Endometrium (tissue), 2 donors: ENCODE results near the gene HEATR9.

Experiments used
- FAIRE-seq: peaks from 2 replicates; lab custom pipeline; 2012; peaks lifted over from hg19 to GRCh38; lab: Jason Lieb, UNC
- donor health status: control.
- donor health status: control.

The HEATR9 gene

DNA sequence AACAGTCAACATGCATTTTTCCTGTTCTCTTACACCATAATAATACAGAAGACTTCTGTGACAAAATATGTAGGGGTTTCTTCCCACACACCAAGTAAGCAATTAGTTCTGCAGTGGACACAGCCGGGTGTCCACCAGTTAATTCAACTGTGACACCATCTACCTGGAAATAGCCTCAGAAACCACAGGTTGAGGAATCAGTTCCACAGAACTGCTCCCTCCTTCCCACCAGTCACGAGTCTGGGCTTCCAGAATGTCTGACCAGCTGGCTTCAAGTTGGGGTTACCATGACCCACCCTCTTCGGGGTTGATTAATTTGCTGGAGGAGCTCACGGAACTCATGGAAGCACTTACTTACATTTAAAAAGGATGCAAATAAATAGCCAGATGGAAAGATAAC, 25.1 kb upstream of the HEATR9 start:
- no peak for FAIRE-seq

DNA sequence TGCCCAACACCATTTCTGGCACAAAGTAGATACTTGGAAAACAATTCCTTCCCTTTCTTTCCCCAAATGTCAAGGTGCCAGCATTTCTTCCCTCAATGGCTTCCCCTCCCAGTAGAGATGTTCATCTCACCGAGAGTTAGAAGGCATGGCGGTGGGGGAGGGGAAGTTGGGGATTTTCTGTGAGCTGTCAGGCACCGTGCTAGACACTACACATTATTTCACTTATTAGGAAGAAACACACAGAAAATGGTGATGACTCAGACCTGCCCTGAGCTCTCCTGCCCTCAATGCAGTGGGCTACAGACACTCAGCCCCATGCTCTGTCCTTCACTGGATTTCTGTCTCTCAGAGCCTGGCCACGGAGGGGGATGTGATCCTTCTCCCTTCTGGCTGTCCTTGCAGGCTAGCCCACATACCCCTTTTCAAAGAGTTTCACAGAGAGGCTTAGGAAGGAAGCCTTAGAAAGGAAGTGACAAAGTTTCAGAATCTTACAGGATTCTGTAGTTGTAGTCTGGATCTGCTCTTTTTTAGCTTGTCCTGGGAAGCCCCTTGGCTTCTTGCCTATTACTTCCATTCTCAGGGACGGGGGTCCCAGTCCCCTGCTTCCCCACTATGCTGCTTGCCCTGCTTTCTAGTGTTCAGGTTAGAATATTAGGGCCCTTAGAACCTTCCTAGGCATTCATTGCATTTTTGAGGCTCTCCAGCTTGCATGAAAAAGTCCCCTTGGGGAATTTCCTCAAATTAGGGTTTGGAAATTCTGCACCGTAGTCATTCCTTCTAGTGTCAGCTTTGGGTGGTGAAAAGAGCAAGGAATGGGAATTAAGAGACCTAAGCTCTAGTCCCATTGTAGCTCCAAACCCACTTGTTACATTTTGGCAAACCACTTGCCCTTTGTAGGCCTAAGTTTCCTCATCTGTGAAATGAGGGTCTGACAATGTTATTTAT, 23.7 kb upstream of the HEATR9 start:
- FAIRE-seq: no peak

DNA sequence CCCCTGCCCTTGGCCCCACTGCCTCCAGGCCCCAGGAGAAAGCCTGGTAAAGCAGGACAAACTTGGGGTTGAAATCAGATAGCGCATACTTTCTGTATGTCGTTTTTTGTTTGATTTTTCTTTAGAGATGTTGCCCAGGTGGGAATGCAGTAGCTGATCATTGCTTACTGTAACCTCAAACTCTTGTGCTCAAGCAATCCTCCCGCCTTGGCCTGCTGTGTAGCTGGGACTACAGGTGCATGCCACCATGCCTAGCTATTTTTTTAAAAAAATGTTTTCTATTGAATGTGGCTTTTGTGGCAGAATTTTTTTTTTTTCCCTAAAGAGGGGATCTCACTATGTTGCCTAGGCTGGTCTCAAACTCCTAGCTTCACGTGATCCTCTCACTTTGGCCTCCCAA, 22.6 kb upstream of the HEATR9 start:
- FAIRE-seq: no peak

DNA sequence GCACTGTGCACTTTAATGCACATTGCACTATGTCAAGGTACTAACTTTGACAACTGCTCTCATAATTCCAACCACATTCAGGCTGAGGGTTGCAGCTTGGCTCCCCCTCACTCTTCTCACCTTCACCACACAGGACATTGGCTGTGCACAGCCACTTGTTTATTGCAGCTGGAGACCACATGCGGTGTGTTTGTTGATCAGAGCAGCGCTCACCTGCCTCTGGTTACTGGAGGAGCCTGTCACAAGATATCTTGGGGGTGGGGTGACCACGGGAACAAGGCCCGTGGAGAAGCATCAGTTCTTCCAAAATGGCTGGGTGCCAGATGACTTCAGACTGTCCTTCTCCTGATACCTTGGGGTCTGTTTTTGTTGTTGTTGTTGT, 22.1 kb upstream of the HEATR9 start:
- no peak for FAIRE-seq

DNA sequence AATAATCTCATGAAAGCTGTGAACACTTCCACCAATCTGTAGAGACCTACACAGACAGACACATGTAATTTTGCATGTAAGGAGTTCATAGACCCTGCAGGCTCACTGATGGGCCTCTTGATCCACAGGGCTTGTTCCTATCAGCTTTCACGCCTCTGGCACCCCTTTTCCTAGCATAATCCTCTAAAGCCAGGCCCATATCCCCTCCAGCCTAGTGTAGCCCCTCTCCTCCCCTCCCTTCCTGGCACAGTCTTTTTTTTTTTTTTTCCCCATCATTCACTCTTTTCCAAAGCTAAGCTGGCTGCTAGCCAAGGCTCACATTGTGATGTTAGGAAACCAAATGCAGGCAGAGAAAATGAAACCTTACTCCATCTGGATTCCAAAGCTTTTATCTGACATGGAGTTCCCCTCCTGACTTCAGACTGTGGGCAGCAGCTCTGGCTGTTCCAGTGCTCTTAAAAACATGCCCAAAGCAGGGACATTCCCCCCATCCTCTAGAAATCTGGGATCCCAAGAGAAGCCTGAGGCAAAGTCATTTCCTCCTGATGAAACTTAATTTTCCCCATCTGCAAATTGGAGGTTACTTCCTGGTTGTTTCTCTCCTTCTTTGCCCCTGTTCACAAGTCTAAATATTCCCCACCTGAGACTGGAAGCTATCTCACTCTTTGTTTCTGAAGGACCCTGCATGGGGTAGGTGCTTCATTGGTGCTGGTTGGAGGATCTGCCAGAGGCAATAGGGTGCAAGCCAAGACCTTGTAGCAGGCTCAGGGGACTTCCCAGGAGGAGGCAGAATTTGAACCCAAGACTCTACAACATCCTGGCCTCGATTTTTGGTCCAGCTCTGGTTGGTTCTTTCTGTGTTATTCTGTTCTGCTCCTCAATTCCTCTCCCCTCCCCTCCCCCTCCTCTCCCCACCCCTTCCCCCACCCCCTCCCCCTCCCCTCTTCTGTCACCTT, 21.4 kb upstream of the HEATR9 start:
- no peak for FAIRE-seq

DNA sequence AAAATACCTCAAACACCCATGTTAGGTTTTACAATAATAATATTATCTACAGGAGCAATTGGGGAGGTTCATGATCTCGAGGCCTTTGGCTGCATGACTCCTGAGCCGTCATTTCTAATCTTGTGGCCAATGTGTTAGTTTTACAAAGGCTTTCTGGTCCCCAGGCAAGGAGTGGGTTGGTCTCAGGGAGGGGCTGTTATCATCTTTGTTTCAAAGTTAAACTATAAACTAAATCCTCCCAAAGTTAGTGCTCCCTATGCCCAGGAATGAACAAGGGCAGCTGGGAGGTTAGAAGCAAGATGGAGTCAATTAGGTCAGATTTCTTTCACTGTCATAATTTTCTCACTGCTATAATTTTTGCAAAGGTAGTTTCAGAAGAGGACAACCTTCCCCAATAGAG, 20.6 kb upstream of the HEATR9 start:
- no peak for FAIRE-seq

DNA sequence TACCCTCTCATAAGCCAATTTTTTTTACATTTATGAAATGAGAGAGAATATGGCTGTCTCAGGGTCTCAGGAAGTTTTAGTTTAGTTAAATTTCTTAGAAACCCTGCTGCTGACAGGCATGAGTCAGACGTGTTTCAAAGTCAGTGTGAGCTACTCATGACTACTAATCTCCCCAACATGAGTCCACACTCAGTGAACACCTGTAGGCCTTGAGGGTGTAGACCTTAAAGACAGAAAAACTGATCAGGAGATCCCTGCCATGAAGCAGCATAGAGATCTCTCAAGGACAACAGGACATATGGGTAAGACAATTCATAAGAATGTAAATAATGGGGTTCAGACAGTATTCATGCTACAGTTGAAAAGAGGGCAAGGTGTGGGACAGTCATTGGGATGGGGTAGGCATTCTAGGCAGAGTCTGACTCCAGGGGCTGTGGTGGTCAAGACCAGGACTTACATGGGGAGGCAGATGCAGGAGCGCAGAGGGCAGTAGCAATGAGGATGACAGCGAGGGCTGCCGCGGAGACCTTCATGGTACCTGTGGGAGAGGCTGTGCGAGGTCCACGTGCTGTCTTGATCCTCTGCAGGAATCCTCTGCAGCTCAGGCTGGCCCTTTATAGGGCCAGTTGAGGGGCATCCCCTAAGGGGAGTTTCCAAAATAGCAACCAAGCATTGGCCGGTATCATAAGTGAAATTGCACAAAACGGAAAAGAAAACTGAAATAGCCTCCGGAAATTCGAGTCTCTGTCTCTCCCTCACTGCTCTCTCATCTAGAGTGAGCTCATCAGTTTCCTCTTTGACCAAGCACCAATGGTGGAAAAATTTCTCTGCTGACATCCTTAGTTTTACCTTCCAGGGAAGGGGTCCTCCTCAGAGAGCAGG, 11.3 kb upstream of the HEATR9 start, which contains the start of gene CCL5:
Gene CCL5, minus strand, starts transcription at position 588 of the 882 bp plus-strand sequence.
- FAIRE-seq: no peak

DNA sequence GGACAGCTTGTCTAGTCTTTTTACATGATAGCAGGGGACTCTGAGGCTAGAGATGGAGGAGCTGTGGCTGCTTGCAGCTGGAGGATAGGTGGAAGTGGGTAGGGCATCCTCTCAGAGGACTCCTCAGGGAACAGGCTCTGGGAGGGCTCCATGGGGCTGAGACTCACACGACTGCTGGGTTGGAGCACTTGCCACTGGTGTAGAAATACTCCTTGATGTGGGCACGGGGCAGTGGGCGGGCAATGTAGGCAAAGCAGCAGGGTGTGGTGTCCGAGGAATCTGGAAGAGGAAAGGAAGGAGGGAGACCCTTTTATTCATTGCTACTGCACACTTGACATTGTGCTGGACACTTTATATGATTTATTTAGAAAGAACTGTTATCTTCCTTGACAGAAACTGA, 9.7 kb upstream of the HEATR9 start:
- FAIRE-seq: no peak

DNA sequence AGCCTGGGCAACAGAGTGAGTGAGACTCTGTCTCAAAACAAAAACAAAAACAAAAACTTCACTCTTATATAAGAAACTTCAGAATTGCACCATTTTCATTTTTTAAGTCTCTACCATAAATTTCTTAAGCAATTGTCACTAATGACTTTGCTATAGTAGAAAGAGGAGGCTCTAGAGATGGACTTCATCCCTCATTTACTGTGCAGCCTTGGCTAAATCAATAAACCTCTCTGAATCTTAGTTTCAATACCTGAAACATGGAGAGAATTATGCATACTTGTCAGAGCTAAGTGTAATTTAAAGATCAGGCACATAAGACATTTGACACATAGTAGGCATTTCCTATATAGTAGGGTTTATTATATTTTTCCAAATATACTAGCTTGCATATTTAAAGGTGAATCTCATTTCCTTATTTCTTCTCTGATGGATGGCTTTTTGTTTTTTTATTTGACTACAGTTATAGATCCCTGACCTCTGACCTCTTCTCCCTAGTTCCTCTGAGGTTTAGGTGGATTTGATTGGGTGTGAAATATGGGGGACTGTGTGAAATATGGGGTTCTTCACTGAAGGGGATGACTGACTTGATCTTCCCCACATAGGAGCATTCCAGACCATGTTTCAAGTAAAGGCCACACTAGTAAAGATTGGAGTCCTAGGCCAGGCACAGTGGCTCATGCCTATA, 8.8 kb upstream of the HEATR9 start:
- no peak for FAIRE-seq

DNA sequence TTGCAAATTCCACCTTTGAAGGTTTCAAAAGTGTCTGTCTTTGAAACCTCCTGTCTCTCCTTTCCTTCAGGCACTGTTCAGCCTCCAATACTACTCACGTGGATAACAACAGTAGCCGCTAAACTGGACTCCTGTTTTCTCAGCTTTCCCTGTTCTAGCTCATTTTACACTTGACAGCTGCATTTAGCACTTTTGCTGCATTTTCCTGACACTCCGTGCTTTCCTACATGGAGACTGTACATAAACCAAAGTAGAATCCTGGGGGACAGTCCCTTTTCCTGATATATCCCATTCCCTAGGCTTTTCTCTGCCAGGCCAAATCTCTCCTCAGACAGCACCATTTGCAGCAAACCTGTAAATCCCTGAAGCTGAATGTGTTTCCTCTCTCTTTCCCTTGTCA, 7.8 kb upstream of the HEATR9 start:
- no peak for FAIRE-seq

DNA sequence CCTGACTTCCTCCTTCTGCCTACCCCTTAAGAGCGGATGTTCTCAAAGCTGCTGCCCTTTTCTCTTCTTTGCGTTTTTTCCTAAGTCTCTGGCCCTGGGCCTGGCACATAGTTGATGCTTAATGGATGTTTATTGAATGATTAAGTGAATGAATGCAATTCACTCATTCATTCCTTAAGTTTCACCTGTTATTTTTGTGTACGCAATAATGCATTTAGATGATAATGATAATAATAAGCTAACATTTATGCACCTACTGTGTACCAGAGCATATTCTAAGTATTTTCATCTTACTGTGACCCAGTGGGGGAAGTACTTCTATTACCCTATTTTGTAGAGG, 7.1 kb upstream of the HEATR9 start:
- FAIRE-seq: no peak

DNA sequence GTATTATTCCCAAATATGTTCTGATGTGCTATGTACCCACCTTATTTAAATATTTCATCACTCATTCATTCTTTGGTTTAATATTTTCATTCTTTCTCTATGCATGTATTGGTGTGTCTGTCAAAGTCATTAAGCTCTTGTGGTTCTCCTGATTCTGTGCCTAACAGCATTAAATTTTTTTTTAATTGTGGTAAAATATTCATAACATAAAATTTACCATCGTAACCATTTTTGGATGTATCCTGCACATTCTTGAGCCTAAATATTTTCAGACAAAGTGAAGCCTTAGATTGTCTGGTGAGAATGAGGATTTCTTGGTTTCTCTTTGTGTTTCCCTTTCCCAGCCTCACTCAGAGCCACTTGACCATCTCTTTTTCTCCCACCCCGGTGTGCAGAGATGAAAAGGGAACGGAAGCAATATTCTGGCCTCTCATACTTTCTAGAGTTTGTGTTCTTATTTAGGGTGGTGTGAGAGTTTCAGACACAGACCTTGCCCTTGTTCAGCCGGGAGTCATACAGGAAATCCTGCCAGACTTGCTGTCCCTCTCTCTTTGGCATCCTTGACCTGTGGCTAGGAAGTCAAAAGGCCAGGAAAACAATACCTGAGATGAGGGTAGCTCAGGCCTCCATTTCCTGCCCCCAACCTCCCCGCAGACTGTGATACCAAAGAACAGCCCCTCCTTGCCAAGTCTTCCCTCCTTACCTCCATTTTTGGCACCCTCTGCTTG, 6.5 kb upstream of the HEATR9 start:
- no peak for FAIRE-seq

DNA sequence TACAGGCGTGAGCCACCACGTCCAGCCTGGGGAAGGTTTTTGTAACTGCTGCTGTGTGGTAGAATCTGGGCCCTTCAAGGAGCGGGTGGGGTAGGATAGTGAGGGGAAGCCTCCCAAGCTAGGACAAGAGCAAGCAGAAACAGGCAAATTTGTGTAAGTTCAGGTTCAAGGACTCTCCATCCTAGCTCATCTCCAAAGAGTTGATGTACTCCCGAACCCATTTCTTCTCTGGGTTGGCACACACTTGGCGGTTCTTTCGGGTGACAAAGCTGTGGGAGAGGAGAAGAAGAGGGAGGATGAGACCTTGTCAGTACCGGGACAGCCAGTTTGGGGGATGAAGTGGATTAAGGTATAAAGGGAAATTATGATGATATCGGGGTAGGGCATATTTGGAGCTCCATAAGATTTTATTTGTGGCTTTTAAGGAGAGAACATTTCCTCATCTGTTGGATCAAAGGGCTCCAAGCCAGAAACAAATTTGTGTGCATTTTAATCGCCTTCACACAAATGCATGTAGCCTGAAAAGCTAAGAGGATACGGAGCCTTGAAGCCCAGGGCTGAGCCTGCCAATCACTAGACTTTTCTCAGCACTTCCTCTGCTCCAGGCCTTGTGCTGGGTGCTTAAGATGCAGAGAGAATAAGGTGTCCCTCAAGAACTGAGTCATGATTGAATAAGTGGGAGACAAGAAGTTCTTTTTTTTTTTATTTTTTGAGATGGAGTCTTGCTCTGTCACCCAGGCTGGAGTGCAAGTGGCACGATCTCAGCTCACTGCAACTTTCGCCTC, 3.7 kb upstream of the HEATR9 start:
- FAIRE-seq: no peak

DNA sequence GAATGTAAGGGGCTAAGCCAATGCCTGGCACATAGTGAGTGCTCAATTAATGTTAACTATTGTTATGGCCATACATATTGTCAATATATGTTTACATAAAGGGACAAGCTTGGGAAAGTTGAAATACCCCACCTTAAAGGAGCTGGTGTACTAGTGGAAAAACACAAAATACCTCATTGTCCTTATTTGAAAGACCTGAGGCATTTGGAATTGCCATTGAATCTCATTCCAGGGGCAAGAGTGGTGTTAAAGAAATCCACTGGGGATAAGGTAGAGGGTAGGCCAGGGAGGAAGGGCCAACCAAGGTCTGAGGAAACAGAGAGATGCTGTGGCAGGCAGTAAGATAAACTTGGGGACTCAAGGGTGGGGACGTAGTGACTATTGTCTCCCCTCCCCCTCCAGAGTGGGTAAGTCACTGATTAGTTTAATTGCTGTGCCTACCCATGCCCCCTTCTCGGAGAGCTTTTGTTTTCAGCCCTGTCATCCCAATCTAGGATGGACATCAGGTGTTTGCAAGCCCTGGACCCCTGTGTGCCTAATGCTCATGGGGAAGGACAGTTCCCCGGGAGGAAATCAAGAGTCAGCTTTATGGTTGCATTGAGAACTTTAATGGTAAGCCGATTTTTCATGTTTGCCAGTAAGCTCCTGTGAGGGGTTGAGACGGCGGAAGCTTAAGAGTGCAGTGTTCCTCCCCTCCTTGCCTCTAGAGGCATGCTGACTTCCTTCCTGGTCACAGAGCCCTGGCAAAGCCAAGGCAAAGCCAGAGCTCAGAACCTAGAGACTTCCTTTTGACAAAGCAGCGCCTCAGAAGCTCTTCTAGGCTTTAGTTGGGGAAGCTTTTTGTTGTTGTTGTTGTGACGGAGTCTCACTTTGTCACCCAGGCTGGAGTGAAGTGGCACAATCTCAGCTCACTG, 2.5 kb upstream of the HEATR9 start:
- no peak for FAIRE-seq

DNA sequence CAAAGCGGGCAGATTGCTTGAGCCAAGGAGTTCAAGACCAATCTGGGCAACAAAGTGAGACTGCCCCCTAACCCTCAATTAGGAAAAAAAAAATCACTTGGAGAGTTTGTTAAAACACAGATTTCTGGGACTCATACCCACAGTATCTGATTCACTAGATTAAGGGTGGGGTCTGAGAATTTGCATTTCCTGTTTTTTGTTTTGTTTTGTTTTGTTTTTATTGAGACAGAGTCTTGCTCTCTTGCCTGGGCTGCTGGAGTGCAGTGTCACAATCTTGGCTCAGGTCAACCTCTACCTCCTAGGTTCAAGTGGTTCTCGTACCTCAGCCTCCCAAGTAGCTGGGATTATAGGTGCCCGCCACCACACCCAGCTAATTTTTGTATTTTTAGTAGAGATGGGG, 1.1 kb downstream of the HEATR9 start:
- FAIRE-seq: no peak

DNA sequence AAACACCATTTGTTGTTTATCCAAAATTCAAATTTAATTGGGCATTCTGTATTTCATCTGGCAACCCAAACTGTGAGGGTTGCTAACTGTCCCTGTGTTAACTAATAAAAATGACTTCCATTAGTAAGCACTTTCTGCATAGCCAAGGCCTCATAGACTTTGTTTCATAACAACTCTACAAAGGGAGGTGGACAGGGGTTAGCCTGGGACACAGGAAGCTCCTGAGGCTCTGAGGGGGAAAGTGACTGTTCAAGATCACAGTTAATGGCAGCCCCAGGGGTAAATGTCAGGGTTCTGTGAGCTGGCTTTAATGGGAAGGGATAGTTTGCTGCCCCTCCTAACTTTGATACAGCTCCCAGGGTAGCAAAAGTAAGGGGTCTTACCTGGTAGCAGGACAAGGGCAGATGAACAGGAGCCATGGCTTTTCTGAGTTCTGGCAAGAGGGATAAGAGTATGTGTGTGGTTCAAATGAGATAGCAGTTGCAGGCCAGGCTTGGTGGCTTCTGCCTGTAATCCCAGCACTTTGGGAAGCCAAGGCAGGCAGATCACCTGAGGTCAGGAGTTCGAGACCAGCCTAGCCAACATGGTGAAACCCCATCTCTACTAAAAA, 2.2 kb downstream of the HEATR9 start:
- no peak for FAIRE-seq

DNA sequence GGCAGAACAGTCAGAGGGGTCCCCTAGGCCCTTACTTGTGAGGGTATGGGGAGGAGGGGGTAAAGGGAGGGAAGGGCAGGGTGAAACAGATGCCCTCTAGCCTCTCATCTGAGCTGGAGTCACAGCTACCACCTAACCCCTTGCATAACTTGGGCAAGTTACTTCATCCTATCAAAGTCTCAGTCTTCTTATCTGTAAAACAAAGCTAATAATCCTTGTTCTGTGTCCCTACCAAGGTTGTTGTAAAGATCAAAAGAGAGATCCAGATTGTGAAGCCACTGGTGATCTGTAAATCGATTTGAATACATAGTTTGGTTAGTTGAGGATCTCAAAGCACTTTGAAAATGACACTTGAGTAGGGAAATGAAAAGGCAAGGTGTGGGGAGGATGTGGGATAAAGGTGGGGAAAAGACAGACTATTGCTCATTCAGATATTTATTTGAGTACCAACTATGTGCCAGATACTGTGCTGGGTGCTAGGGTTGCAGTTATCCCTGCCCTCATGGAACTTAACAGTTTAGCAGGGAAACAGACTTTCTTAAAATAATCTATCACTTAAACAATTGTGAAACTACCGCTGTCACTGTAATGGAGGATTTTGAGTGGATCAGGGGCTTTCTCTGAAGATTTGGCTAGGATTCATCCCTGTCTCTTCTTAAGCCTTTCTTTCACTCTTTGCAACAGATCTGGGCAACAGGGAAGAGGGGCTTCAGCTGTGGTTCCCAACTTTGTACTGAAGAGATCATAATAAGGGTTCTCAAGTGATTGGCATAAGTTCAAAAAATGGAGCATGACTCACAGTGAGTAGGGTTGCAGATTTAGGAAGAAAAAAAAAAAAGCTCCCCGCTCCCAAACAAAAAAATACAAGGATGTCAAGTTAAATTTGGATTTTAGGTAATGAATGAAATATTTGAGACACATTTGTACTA, 3.0 kb downstream of the HEATR9 start:
- FAIRE-seq: no peak
